ENCODE results near the gene TNIP2.
"Not testable (repeated sequence)": the region's sequence is repeated elsewhere in the genome, so short reads cannot be mapped to it uniquely, and the experiment has no call there.

Gene TNIP2

DNA sequence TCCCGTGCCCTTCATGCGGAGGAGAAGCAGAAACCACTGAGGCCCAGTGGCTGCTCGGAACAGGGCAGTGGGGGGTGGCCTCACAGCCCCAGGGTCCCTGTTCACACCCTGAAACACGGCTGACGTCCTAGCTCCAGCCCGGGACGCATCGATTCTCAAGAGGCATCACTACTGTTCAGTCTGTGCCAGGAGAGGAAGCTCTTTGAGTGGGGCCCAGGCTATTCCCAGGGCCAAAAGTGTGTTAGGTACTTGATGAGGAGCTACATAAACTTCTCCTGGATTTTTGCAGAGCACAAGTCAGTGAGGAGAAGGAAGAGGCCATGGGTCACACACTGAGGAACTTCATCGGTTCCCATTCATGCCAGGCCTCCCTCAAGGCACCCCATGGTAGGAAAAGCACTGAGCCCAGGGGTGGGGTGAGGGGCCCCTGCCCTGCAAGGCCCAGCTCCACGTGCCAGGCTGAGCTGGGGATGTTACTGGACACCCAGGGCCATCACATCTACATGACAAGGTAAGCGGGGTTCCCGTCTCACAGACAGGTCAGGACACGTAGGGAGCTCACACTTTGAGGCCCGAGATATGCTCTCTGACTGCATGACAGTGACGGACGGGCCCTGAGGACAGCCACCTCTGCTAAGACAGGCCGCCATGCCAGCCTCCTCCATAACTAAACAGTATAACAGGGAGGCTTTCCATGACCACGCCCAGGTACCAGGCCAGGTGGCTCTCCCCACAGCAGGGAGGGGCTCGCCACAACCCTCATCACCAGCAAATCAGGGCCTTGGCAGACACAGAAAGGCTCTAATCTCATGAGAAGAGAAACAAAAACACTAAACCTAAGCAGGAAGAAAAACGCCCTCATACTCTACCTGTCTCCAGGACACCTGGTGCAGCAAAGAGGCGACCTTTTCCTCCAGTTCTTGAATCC, 12.4 kb downstream of the TNIP2 start:
- no peak for DNase-seq

- DNase-seq = no peak
Observed at GRCh38 chr4:2742823-2743517, 13.2 kb downstream of the TNIP2 start.

DNA sequence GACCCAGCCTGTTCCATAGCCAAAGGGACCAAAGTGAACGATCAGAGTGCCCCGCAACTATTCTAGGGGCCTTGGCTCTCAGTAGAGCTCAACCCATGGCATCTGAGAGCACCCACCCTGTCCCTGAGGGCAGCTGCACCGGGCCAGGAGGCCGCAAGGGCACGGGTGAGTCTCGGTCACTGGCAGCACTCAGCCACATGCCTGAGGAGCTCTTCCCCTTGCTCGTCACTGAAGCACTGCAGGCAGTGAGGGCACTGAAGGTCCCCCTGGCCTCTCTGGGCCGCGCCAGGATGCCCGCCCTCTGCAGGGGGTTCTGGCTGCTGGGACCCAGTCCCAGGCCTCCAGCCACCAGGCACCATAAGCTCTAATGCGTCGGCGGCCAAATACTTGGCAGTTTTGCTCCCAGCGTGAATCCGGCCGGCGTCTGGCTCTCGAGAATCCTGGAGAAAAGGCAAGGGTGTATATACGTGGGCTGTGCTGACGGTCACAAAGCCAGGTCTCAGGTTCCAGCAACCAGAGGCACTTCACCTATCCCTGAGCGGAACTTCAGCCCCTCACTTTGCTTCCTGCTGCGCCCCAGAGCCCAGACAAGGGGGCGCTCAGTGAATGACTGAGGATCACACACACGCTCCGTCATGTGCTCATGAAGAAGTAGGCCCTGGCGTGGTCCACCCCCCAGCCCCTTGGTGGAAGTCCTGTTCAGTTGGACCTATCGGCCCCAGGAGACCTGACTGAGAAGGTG, 13.9 kb downstream of the TNIP2 start:
- DNase-seq = no peak

GRCh38 chr4:2741626-2742025, 14.5 kb downstream of the TNIP2 start:
- no peak for DNase-seq

GRCh38 chr4:2738296-2738695, 17.8 kb downstream of the TNIP2 start:
- DNase-seq = not testable (repeated sequence)

GRCh38 chr4:2735869-2736268, 20.3 kb downstream of the TNIP2 start:
- no peak for DNase-seq

- no peak for DNase-seq
Observed at GRCh38 chr4:2734612-2735011, 21.5 kb downstream of the TNIP2 start.

DNA sequence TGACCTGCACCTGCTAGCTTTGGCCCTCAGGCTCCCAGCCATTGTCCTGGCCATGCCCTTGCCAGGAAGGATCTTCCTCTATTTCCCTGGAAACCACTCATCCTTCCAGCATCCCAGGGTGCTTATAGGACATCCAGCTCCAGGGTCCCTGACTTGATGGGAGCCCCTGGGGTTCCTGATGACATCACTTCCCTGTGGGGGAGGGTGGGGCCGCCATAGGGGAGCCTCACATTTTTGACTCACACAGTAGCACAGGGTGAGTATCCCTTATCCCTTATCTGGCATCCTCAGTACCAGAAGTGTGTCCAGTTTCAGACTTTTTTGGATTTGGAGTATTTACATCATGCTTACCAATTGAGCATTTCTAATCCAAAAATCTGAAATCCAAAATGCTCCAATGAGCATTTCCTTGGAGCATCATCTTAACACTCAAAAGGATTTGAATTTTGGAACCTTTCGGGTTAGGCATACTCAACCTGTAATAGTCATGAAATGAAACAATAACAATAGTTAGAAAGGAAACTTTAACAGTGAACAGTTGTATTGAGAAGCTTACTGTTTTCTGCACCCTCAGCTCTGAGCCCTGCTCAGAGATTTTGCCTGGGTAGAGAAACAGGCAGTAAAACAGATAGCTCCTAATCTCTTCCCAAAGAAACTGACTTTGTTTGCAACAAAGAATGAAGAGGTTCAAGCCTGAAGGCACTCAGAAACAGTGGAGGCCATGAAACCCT, 22.1 kb downstream of the TNIP2 start:
- DNase-seq = no peak

DNA sequence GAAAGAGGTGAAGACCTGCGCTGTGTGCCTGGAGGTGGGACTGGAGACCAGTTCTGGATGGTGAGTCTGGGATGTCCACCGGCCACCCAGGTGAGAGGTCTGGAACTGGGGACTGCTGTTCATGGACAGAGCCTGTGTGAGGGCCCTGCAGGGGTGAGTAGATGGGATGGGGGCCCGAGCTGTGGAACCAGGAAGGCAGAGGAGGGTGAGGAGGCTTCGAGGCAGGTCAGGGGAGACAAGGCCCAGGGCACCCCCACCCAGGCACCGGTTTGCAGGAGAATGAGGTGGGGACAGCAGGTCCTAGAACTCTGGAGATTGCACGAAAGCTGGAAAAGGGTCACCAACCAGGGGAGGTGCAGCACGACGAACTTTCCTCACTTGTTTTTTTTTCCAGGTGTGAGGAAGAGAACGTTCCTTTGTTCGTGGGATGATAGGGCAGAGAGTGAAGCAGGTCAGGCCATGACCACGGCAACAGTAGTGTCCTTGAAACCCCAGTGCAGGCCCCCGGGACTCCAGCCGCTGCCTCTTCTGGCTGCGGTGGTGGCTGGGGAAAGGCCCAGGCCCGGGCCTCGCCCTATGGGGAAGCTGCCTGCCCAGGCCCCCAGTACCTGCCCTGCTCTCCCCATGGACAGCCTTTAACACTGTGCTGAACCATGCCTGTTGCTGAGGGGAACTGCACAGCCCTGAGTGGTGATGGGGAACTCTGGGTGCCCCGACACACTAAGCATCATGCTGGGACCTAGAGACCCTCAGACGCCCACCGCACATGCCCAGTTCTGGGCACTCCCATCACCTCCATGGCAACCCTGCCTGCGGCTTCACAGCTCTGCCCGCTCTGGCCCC, 22.9 kb downstream of the TNIP2 start:
- no peak for DNase-seq

- no peak for DNase-seq
Observed at GRCh38 chr4:2732526-2732925, 23.6 kb downstream of the TNIP2 start.

DNA sequence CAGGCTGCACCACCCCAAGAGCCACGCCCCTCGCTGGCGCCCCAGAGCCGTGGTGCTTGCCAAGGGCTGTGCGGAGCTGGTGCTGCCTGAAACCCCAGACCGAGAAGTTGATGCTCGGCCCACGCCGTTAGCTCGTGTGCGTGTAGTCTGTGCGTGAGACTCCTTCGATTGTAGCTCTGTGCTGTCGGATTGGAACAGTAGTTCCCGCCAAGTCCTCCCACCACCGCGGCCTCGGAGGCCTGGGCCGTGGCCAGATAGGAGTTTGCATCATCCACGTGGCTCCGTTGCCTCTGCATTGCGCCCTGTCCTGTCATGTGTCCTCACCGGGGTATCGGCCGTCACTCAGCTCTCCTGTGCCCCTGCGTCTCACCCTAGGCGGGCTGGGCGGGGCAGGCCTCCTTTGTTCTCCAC, 24.2 kb downstream of the TNIP2 start:
- no peak for DNase-seq

- DNase-seq = no peak
Observed at GRCh38 chr4:2729533-2729875, 26.6 kb downstream of the TNIP2 start.

DNA sequence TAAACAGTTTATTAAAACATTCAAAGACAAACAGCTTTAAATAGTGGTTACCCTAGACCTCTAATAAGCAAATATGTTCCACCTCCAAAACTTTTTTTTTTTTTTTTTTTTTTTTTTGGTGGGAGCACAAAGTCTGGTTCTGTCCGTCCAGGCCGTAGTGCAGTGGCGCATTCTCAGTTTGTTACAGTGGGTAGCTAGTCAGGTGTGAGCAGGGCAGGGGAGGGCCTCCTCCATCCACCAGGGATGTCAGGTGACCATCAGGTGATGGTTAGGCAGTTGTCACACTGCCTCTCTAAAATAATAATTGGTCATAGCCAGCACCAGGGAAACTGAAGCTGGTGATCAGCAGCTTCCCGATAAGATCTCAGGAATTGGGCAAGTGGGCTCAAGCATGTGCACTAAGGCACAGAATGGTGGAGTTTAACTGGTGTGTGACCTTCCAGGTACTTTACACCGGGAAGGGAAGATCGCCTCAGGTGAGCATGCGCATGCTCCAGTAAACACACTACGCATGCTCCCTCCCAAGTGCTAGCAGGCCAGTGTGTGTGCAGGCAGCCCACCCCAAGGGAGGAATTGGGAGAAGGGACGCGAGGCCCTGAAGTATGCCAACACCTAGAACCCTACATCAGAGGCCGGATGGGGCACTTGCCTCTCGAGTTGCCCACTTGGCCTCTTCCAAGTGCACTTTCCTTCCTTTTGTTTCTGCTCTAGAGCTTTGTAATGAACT, 27.2 kb downstream of the TNIP2 start:
- no peak for DNase-seq

GRCh38 chr4:2728221-2728620, 27.9 kb downstream of the TNIP2 start:
- no peak for DNase-seq

DNA sequence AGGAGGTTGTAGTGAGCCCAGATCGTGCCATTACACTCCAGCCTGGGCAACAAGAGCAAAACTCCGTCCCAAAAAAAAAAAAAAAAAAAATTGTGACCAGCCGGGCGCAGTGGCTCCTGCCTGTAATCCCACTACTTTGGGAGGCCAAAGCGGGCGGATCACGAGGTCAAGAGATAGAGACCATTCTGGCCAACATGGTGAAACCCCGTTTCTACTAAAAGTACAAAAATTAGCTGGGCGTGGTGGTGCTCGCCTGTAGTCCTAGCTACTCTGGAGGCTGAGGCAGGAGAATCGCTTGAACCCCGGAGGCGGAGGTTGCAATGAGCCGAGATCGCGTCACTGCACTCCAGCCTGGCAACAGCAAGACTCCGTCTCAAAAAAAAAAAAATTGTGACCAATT, 29.3 kb downstream of the TNIP2 start:
- DNase-seq = not testable (repeated sequence)

DNA sequence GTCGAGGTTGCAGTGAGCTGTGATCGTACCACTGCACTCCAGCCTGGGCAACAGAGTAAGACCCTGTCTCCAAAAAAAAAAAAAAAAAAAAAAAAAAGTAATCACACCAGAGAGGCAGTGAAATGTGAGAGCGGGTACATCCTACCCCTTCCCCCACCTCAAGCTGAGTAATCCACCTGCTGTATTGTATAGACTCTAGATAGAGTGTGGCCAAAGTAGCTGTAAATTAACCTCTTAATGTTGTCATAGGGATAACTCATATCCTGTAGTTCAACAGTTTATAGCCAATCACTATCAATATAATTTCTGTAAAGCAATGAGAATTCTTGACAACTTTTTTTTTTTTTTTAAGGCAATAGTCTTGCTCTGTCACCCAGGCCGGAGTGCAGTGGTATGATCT, 30.8 kb downstream of the TNIP2 start:
- no peak for DNase-seq

- DNase-seq = no peak
Observed at GRCh38 chr4:2723751-2724150, 32.4 kb downstream of the TNIP2 start.

DNA sequence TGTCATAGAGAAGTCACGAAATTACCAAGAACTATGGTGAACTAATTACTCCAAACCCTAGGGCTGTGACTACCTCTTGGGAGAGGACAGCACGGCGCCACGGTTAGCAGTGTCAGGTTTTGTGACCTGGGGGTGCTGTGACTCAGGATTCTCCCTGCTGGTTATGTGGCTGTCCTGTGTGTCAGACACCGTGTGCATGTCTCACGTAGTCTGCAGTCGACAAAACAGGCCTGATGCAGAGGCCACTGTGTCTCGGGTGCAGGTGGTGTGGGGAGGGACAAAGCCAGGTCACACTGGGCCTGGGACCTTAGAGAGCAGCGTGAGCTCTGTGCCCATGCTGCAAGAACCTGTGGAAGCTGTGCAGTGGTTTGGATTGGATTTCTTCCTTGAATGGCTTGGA, 34.1 kb downstream of the TNIP2 start:
- DNase-seq = no peak

DNA sequence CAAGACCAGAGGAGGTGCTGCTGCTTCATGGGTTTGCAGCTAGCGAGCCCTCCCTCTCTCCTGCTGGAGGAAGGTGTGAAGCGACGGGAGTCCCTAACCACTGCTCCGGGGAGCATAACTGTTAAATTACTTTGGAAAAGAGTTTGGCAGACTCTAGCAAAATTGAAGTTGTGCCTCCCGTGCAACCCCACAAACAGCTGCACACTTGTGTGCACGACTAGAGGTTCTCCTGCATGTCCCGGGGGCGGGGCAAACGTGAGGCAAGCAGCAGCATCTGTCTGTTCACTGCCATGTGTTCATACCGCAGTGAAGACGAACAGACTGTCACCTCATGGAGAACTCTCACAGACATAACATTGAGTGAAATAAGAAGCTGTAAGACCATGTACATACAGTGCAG, 34.5 kb downstream of the TNIP2 start:
- no peak for DNase-seq

DNA sequence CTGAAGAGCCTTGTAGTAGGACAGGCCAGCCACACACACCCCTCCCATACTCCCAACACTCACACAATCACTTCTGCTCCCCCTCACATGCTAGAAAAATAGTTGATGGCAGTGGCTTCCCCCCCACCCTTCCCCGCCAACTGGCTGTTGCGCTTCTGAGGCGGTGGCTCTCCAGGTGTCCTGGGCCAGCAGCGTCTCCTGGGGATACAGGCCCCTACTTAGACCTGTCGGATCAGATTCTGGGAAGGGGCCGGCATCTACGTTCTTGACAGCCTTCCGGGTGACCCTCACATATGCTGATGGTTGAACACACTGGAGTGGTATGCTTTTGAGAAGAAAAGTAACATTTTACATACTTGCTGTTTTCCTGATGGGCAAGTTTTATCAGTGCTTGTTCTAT, 39.9 kb downstream of the TNIP2 start:
- no peak for DNase-seq

GRCh38 chr4:2715426-2715825, 40.7 kb downstream of the TNIP2 start:
- DNase-seq = no peak

Data from stimulated activated CD4-positive, alpha-beta T cell treated with anti-CD3 and anti-CD28 coated beads, Interleukin-1b, Interleukin-23, amount 100 ng/mL, for 48 hours (primary cell).